Measurements from ENCODE around the gene ISYNA1.
A peak's percentile ranks its signal among the peaks of the same experiment; 100 is the strongest.

Gene ISYNA1

GRCh38 chr19:18392417-18392816, 45.5 kb downstream of the ISYNA1 start:
- no peak for DNase-seq (ENCODE audit: low spot score)

GRCh38 chr19:18391509-18392075, 46.3 kb downstream of the ISYNA1 start:
- DNase-seq (ENCODE audit: low spot score), result no peak

- no peak for DNase-seq (ENCODE audit: low spot score)
Measured at GRCh38 chr19:18390065-18390907, 47.6 kb downstream of the ISYNA1 start.

- DNase-seq (ENCODE audit: low spot score), result no peak
Measured at GRCh38 chr19:18389726-18390064, 48.2 kb downstream of the ISYNA1 start.

- no peak for DNase-seq (ENCODE audit: low spot score)
Measured at GRCh38 chr19:18388960-18389725, 48.8 kb downstream of the ISYNA1 start.

GRCh38 chr19:18388100-18388959, 49.6 kb downstream of the ISYNA1 start:
- DNase-seq (ENCODE audit: low spot score), result peak; percentile 70

GRCh38 chr19:18386543-18387271, 51.2 kb downstream of the ISYNA1 start:
- DNase-seq (ENCODE audit: low spot score), result no peak

- DNase-seq (ENCODE audit: low spot score), result peak; percentile 87
Measured at GRCh38 chr19:18385675-18386542, 52.0 kb downstream of the ISYNA1 start, which contains the start of gene GDF15. TSS of gene GDF15 (plus strand) at chr19:18386158. CDS start at chr19:18386190, 32 bp downstream.

- no peak for DNase-seq (ENCODE audit: low spot score)
Measured at GRCh38 chr19:18385359-18385674, 52.6 kb downstream of the ISYNA1 start.

GRCh38 chr19:18384775-18385174, 53.2 kb downstream of the ISYNA1 start:
- DNase-seq (ENCODE audit: low spot score), result no peak

Measured in HuH-7 (cell line).